Measurements from ENCODE around the gene PRDM4. TPM values are rescaled to one million over a fixed set of nuclear protein-coding genes. Genes with fewer than 3 reads are reported as not detected.
"Not testable (repeated sequence)": the region's sequence is repeated elsewhere in the genome, so short reads cannot be mapped to it uniquely, and the experiment has no call there.

The PRDM4 gene
- total RNA-seq, 2 donors from 2014 or later: 20.0 to 24.5 TPM

DNA sequence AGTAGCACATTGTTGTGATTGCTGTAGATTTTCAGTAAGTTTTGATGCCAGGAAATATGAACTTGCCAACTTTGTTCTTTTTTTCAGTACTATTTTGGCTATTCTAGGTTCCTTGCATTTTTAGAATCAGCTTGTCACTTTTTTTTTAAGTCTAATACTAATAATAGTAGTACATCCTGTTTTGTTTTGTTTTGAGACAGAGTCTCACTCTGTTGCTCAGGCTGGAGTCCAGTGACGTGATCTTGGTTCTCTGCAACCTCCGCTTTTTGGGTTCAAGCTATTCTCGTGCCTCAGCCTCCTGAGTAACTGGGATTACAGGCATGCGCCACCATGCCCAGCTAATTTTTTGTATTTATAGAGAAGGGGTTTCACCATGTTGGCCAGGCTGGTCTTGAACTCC, 58.8 kb downstream of the PRDM4 start:
- H3K9me3 Mint-ChIP-seq: peaks cover 39% of the 10 kb centered on the region
- no peak overlapping the region for H3K9ac ChIP-seq (ENCODE audit: extremely low read depth, low read length, poor library complexity, severe bottlenecking)
- TF ChIP-seq, protein P1, sequence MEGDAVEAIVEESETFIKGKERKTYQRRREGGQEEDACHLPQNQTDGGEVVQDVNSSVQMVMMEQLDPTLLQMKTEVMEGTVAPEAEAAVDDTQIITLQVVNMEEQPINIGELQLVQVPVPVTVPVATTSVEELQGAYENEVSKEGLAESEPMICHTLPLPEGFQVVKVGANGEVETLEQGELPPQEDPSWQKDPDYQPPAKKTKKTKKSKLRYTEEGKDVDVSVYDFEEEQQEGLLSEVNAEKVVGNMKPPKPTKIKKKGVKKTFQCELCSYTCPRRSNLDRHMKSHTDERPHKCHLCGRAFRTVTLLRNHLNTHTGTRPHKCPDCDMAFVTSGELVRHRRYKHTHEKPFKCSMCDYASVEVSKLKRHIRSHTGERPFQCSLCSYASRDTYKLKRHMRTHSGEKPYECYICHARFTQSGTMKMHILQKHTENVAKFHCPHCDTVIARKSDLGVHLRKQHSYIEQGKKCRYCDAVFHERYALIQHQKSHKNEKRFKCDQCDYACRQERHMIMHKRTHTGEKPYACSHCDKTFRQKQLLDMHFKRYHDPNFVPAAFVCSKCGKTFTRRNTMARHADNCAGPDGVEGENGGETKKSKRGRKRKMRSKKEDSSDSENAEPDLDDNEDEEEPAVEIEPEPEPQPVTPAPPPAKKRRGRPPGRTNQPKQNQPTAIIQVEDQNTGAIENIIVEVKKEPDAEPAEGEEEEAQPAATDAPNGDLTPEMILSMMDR (conservative IDR thresholded peaks at IDR 0.05): no peak
- DNase-seq: no peak
- WGBS, 2 experiments (ENCODE audit: insufficient coverage in 1 of 2, insufficient read length in 1 of 2): 98 to 100% methylated on average over 2 to 4 of the region's 4 CpGs
- no peaks in the 10 kb centered on the region for H3K4me1 Mint-ChIP-seq
- H3K4me3 Mint-ChIP-seq: no peak overlapping the region
- H3K36me3 Mint-ChIP-seq (ENCODE audit: low read depth): peaks cover 90% of the 10 kb centered on the region
- H3K9me3 ChIP-seq (ENCODE audit: control insufficient read depth, low read length): peaks cover 38% of the 10 kb centered on the region
- H3K4me1 ChIP-seq (ENCODE audit: control insufficient read depth, insufficient read depth, low read length): no peaks in the 10 kb centered on the region
- H3K27ac ChIP-seq (ENCODE audit: low read depth, low read length): no peak overlapping the region
- H3K27me3 Mint-ChIP-seq (ENCODE audit: insufficient read depth): no peaks in the 10 kb centered on the region
- peaks cover 87% of the 10 kb centered on the region for H3K36me3 ChIP-seq (ENCODE audit: control insufficient read depth, insufficient read depth, low read length)
- no peak overlapping the region for H3K27ac Mint-ChIP-seq
- H3K27me3 ChIP-seq (ENCODE audit: control insufficient read depth, insufficient read depth, low read length, poor library complexity, severe bottlenecking): no peaks in the 10 kb centered on the region
- no peak overlapping the region for H3K4me3 ChIP-seq (ENCODE audit: low read length)

- not testable (repeated sequence) for H3K4me1 Mint-ChIP-seq; H3K9ac ChIP-seq (ENCODE audit: extremely low read depth, low read length, poor library complexity, severe bottlenecking); H3K4me3 Mint-ChIP-seq; H3K4me3 ChIP-seq (ENCODE audit: low read length); H3K27me3 ChIP-seq (ENCODE audit: control insufficient read depth, insufficient read depth, low read length, poor library complexity, severe bottlenecking); H3K27ac ChIP-seq (ENCODE audit: low read depth, low read length); H3K27me3 Mint-ChIP-seq (ENCODE audit: insufficient read depth); H3K4me1 ChIP-seq (ENCODE audit: control insufficient read depth, insufficient read depth, low read length); DNase-seq
- Mint-ChIP-seq H3K36me3 (ENCODE audit: low read depth) (peaks cover 85% of the 10 kb centered on the region), H3K9me3 (peaks cover 13% of the 10 kb centered on the region), H3K27ac (peak overlapping the region; percentile 64)
- peaks cover 92% of the 10 kb centered on the region for H3K36me3 ChIP-seq (ENCODE audit: control insufficient read depth, insufficient read depth, low read length)
- H3K9me3 ChIP-seq (ENCODE audit: control insufficient read depth, low read length): peaks cover 15% of the 10 kb centered on the region
- WGBS, 2 experiments (ENCODE audit: insufficient coverage in 1 of 2, insufficient read length in 1 of 2): 100% methylated on average over 2 of the region's 2 CpGs; no CpG with 5 or more reads in 1 of the 2 experiments
- TF ChIP-seq, protein P1 (conservative IDR thresholded peaks at IDR 0.05): peak; percentile 33
Observed at GRCh38 chr12:107695772-107696171, 65.2 kb downstream of the PRDM4 start.

- Histone ChIP-seq H3K27ac (ENCODE audit: low read depth, low read length) (peak within 1 kb of the TSS; percentile 81), H3K4me1 (ENCODE audit: control insufficient read depth, insufficient read depth, low read length) (no peaks in the 10 kb centered on the region), H3K36me3 (ENCODE audit: control insufficient read depth, insufficient read depth, low read length) (peaks cover 25% of the 10 kb centered on the region), H3K9me3 (ENCODE audit: control insufficient read depth, low read length) (no peaks in the 10 kb centered on the region), H3K9ac (ENCODE audit: extremely low read depth, low read length, poor library complexity, severe bottlenecking) (peak within 1 kb of the TSS; percentile 93), H3K4me3 (ENCODE audit: low read length) (peak within 1 kb of the TSS; percentile 98), H3K27me3 (ENCODE audit: control insufficient read depth, insufficient read depth, low read length, poor library complexity, severe bottlenecking) (no peaks in the 10 kb centered on the region)
- peak; percentile 99 for DNase-seq
- TF ChIP-seq, protein P1 (conservative IDR thresholded peaks at IDR 0.05): no peak
- H3K4me1 Mint-ChIP-seq: peaks cover 15% of the 10 kb centered on the region
- H3K27me3 Mint-ChIP-seq (ENCODE audit: insufficient read depth): no peaks in the 10 kb centered on the region
- H3K4me3 Mint-ChIP-seq: peak within 1 kb of the TSS; percentile 95
- peak within 1 kb of the TSS; percentile 99 for H3K27ac Mint-ChIP-seq
- H3K9me3 Mint-ChIP-seq: peaks cover 3% of the 10 kb centered on the region
- 0 to 1% methylated on average over 25 to 51 of the region's 51 CpGs for WGBS, 2 experiments (ENCODE audit: insufficient coverage in 1 of 2, insufficient read length in 1 of 2)
- H3K36me3 Mint-ChIP-seq (ENCODE audit: low read depth): peaks cover 21% of the 10 kb centered on the region
Observed at GRCh38 chr12:107685360-107686248, 75.3 kb downstream of the PRDM4 start, which contains the start of gene PWP1. Gene PWP1 (plus strand): TSS chr12:107685799. CDS start chr12:107685900, 101 bp downstream.

Data from endodermal cell (in vitro differentiated cells).